NCI-H2081 (cell line): ENCODE measurements around the gene RERE.

Experiments used
- DNase-seq, 2 experiments: peaks; one replicate each; lab custom pipeline; 2025; lab: John Stamatoyannopoulos, UW

Gene RERE

GRCh38 chr1:8307628-8308027, 509.8 kb downstream of the RERE start:
- no peak for DNase-seq

DNA sequence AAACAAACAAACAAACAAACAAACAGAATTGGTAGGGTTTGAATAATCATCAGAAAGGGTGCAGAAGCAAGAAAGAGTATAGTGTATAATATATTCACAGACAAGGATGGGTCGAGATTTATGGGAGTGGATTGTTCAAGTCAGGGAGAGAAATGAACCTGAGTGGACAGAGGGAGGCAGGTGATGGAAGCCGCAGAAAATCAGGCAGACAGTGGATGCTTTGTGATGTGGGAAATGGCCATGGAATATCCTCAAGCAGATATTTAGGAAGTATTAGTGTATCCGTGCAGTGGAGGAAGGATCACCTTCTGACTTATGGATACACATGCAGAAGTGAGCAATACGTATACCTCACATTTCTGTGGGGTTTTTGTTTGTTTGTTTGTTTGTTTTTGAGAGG, 513.6 kb downstream of the RERE start:
- no peak for DNase-seq

DNA sequence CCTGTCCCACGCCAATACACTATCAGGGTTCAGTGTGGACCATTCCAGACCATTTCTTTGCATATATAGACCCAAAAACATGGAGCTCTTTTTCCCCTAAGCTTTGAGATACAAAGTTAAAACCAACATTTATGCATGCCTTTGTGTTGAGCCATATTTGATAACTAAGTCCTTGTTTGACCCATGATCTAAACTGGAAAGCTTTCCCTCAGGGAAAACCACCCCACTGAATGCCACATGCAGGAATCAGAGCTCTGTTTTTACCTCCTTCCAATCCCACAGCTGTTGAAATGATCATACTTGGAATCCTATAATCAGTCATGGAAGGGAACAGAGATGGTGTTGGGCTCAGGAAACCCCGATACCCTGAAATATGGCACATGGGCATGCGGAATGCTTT, 514.3 kb downstream of the RERE start:
- DNase-seq = no peak
